Measurements from ENCODE around the gene FBXL2. TPM values are rescaled to one million over a fixed set of nuclear protein-coding genes. Genes with fewer than 3 reads are reported as not detected.

The FBXL2 gene, protein sequence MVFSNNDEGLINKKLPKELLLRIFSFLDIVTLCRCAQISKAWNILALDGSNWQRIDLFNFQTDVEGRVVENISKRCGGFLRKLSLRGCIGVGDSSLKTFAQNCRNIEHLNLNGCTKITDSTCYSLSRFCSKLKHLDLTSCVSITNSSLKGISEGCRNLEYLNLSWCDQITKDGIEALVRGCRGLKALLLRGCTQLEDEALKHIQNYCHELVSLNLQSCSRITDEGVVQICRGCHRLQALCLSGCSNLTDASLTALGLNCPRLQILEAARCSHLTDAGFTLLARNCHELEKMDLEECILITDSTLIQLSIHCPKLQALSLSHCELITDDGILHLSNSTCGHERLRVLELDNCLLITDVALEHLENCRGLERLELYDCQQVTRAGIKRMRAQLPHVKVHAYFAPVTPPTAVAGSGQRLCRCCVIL
- not detected for total RNA-seq
- under 1 TPM; 0.09 to 0.10 TPM for polyA plus RNA-seq
- total RNA-seq = not detected

DNA sequence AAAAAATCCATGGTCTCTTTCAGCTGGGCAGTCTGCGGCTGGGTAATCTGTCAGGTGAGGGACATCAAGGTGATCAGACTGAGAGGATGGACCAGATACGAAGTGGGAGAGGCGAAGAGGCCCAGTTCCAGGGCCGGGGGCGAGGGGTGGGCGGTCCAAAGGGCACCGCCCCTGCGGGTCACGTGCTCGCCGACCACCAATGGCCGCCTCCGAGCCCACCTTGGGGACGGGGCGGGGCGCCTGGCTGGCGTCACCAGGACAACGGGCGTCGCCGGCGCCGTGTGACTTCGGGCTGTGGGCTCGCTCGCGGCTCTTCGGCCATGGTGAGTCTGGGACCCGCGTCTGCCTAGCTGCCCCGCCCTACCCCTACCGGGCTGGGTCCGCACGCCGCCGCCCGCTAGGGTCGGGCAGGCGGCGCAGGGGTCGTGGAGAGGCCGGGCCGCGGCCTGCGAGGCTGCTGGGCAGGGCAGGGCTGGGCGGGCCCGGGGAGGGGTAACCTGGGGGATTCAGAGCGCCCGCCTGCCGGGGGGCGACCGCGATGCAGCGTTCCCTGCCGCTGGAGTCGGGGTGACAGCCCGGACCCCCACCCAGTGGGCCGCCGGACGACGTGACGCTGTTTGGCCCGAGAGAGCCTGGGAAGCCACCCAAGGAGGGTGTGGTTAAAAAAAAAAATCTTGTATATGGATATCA is at the start of gene FBXL2:
TSS of gene FBXL2 (plus strand) at position 250 of the 690 bp plus-strand sequence. CDS start at position 321, 71 bp downstream.
- ATAC-seq = peak; percentile 10
- H3K9me3 ChIP-seq (ENCODE audit: control insufficient read depth in 2 of 3, low read length in 3 of 3) = peaks cover 0 to under 1% (median 0%) of the 10 kb centered on the region in 3 experiments
- Mint-ChIP-seq H3K27me3 (peaks cover 37 to 74% (median 62%) of the 10 kb centered on the region in 5 donors), H3K4me1 (peaks cover 0 to 16% (median 8%) of the 10 kb centered on the region in 7 donors), H3K4me3 (peak within 1 kb of the TSS in 9 of 10 donors; percentile 53 to 73 (median 68)), H3K9me3 (peaks cover 0 to 15% (median 4%) of the 10 kb centered on the region in 11 donors), H3K27ac (no peak within 1 kb of the TSS), H3K36me3 (peaks cover 0 to 15% (median 0%) of the 10 kb centered on the region in 5 donors)
- no peaks in the 10 kb centered on the region for H3K36me3 ChIP-seq (ENCODE audit: control insufficient read depth in 2 of 3, insufficient read depth in 3 of 3, low read length in 3 of 3)
- DNase-seq = peak in 1 of 9 donors; percentile 23
- peaks cover 0 to 4% of the 10 kb centered on the region in 2 donors for H3K27me3 ChIP-seq (ENCODE audit: control insufficient read depth in 2 of 2, insufficient read depth in 2 of 2, low read length in 2 of 2)
- intact Hi-C loops (cut with micrococcal nuclease) = no loop called here
- H3K27ac ChIP-seq (ENCODE audit: low read depth, low read length) = no peak within 1 kb of the TSS
- H3K4me3 ChIP-seq (ENCODE audit: low read length) = no peak within 1 kb of the TSS
- H3K4me1 ChIP-seq (ENCODE audit: control insufficient read depth in 2 of 2, insufficient read depth in 2 of 2, low read length in 2 of 2) = peaks cover 0 to 3% of the 10 kb centered on the region in 2 donors
- CTCF ChIA-PET = no interaction called here
- POLR2A ChIA-PET = no interaction called here

DNA sequence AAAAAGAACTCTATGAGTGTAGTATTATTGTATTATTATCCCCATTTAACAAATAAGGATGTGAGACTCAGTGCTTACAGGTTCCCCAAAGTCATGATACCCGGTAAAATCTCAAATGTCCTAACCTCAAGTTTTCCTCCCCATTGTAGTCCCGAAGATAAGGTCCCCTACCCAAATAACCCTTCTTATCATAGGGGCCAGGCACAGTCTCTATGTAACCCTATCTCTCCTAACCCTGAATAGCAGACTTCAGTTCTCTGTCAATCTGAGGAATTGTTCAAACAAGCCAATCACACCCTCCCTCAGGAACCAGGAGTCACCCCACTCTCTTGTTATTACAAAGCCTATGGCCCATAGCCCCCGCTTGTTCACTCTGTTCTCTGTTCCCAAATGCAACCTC is 48.2 kb upstream of the FBXL2 start:
- no peak for DNase-seq
- H3K27ac Mint-ChIP-seq = no peak overlapping the region
- Histone ChIP-seq H3K9me3 (ENCODE audit: control insufficient read depth in 2 of 3, low read length in 3 of 3) (no peaks in the 10 kb centered on the region), H3K36me3 (ENCODE audit: control insufficient read depth in 2 of 3, insufficient read depth in 3 of 3, low read length in 3 of 3) (no peaks in the 10 kb centered on the region), H3K4me1 (ENCODE audit: control insufficient read depth in 2 of 2, insufficient read depth in 2 of 2, low read length in 2 of 2) (no peaks in the 10 kb centered on the region), H3K27me3 (ENCODE audit: control insufficient read depth in 2 of 2, insufficient read depth in 2 of 2, low read length in 2 of 2) (no peaks in the 10 kb centered on the region), H3K27ac (ENCODE audit: low read depth, low read length) (no peak overlapping the region), H3K4me3 (ENCODE audit: low read length) (no peak overlapping the region)
- ATAC-seq = no peak
- intact Hi-C loops (cut with micrococcal nuclease) = no loop called here
- H3K4me1 Mint-ChIP-seq = peaks cover 0 to 2% (median 0%) of the 10 kb centered on the region in 7 donors
- CTCF ChIA-PET = no interaction called here
- POLR2A ChIA-PET = interaction anchor here (0.5 kb wide), 1 partner anchor 1967 kb away, joined by 3 read pairs; no protein-coding TSS in a partner anchor
- H3K4me3 Mint-ChIP-seq = no peak overlapping the region
- peaks cover 0 to 6% (median 2%) of the 10 kb centered on the region in 11 donors for H3K9me3 Mint-ChIP-seq
- peaks cover 4 to 39% (median 23%) of the 10 kb centered on the region in 5 donors for H3K27me3 Mint-ChIP-seq
- no peaks in the 10 kb centered on the region for H3K36me3 Mint-ChIP-seq

DNA sequence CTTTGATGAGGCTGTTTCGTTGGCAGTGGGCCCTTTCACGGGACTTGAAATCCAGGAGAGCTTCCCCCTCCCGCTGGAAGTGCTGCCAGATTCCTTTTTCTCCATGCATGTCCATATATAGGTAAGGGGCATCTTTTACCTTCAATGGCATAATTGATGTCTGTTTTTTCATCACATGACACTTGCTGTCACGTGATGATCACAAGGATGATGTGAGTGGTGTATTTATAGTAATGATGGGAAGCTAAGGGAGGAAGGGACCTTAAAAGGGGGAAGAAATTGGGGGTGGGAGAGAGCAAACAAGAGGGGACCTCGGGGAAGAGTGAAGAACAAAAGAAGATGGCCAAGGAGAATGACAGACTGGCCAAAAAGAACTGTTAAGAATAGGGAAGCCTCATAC is 47.3 kb upstream of the FBXL2 start:
- Mint-ChIP-seq H3K36me3 (no peaks in the 10 kb centered on the region), H3K4me1 (peaks cover 0 to 2% (median 0%) of the 10 kb centered on the region in 7 donors), H3K9me3 (peaks cover 0 to 6% (median 2%) of the 10 kb centered on the region in 11 donors), H3K4me3 (no peak overlapping the region), H3K27ac (no peak overlapping the region), H3K27me3 (peaks cover 4 to 40% (median 23%) of the 10 kb centered on the region in 5 donors)
- H3K4me3 ChIP-seq (ENCODE audit: low read length) = no peak overlapping the region
- no peaks in the 10 kb centered on the region for H3K27me3 ChIP-seq (ENCODE audit: control insufficient read depth in 2 of 2, insufficient read depth in 2 of 2, low read length in 2 of 2)
- intact Hi-C loops (cut with micrococcal nuclease) = no loop called here
- POLR2A ChIA-PET = no interaction called here
- ATAC-seq (no peak), DNase-seq (no peak)
- H3K36me3 ChIP-seq (ENCODE audit: control insufficient read depth in 2 of 3, insufficient read depth in 3 of 3, low read length in 3 of 3) = no peaks in the 10 kb centered on the region
- CTCF ChIA-PET = no interaction called here
- no peaks in the 10 kb centered on the region for H3K4me1 ChIP-seq (ENCODE audit: control insufficient read depth in 2 of 2, insufficient read depth in 2 of 2, low read length in 2 of 2)
- no peak overlapping the region for H3K27ac ChIP-seq (ENCODE audit: low read depth, low read length)
- no peaks in the 10 kb centered on the region for H3K9me3 ChIP-seq (ENCODE audit: control insufficient read depth in 2 of 3, low read length in 3 of 3)

DNA sequence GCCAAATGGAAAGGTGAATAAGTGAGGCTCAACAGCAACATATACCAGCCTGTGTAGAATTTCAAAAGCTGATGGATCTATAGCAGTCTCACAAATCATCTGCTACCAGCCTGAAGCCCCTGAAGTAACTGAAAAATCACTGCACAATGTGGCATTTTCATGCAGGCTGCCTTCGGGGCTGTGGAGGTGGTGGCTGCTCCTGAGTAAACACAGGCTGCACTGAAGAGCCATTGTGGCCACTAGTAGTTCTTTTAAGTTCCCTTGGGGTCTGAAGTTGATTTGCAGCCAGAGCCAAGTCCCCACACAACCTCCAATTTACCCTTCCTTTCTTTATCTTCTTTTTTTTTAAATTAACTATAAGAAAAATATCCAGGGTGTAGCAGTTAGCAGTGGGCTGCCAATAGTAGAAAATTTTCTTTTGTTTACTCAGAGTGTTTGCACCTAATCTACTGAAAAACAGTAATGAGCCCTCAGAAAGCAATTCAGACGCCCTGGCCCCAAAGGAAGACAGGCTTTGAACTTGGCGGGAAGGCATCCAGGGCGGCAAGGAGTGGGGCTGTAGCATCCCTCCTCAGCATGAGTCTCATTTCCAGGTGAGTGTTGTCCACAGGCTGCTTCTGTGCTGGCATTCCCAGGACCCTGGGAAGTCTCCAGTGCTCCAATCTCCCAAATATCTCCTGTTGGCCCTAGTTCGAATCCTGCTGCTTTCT is 45.3 kb upstream of the FBXL2 start:
- CTCF ChIA-PET = no interaction called here
- H3K36me3 Mint-ChIP-seq = no peaks in the 10 kb centered on the region
- intact Hi-C loops (cut with micrococcal nuclease) = no loop called here

DNA sequence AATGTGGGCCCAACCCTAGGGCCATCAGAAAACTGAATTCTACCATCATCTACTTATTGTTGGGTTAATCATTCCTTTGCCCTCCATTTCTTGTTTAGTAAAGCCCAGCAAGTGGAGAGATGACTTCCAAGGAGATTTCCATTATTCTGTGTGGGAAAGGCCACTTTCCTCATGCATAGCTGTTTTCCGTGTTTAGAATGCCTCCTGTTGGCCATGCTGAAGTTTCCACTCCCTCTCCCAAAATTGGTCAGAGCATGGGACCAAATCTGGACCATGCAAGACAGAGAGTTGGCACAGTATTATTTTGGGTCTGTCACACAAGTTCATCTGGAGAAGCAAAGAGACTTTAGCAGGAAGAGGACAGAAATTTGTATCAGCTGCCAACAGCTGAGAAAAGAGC is 43.4 kb upstream of the FBXL2 start:
- DNase-seq = no peak
- CTCF ChIA-PET = no interaction called here
- Mint-ChIP-seq H3K4me3 (no peak overlapping the region), H3K4me1 (peaks cover 0 to 2% (median 0%) of the 10 kb centered on the region in 7 donors), H3K9me3 (peaks cover 0 to 12% (median 2%) of the 10 kb centered on the region in 11 donors), H3K27me3 (peaks cover 6 to 35% (median 26%) of the 10 kb centered on the region in 5 donors), H3K36me3 (peaks cover 0 to 4% (median 0%) of the 10 kb centered on the region in 5 donors), H3K27ac (no peak overlapping the region)
- POLR2A ChIA-PET = no interaction called here
- ATAC-seq = no peak
- Histone ChIP-seq H3K27ac (ENCODE audit: low read depth, low read length) (no peak overlapping the region), H3K9me3 (ENCODE audit: control insufficient read depth in 2 of 3, low read length in 3 of 3) (no peaks in the 10 kb centered on the region), H3K36me3 (ENCODE audit: control insufficient read depth in 2 of 3, insufficient read depth in 3 of 3, low read length in 3 of 3) (no peaks in the 10 kb centered on the region), H3K27me3 (ENCODE audit: control insufficient read depth in 2 of 2, insufficient read depth in 2 of 2, low read length in 2 of 2) (no peaks in the 10 kb centered on the region), H3K4me1 (ENCODE audit: control insufficient read depth in 2 of 2, insufficient read depth in 2 of 2, low read length in 2 of 2) (no peaks in the 10 kb centered on the region), H3K4me3 (ENCODE audit: low read length) (no peak overlapping the region)
- intact Hi-C loops (cut with micrococcal nuclease) = no loop called here

More for the DNA sequence above, 45.3 kb upstream of the FBXL2 start:
- Mint-ChIP-seq H3K4me1 (peaks cover 0 to 2% (median 0%) of the 10 kb centered on the region in 7 donors), H3K27me3 (peaks cover 7 to 47% (median 35%) of the 10 kb centered on the region in 5 donors), H3K4me3 (no peak overlapping the region), H3K27ac (no peak overlapping the region), H3K9me3 (peaks cover 0 to 6% (median 2%) of the 10 kb centered on the region in 11 donors)
- no peak overlapping the region for H3K4me3 ChIP-seq (ENCODE audit: low read length)
- POLR2A ChIA-PET = no interaction called here
- no peak overlapping the region for H3K27ac ChIP-seq (ENCODE audit: low read depth, low read length)
- no peak for DNase-seq
- no peaks in the 10 kb centered on the region for H3K9me3 ChIP-seq (ENCODE audit: control insufficient read depth in 2 of 3, low read length in 3 of 3)
- H3K27me3 ChIP-seq (ENCODE audit: control insufficient read depth in 2 of 2, insufficient read depth in 2 of 2, low read length in 2 of 2) = no peaks in the 10 kb centered on the region
- no peaks in the 10 kb centered on the region for H3K36me3 ChIP-seq (ENCODE audit: control insufficient read depth in 2 of 3, insufficient read depth in 3 of 3, low read length in 3 of 3)
- no peaks in the 10 kb centered on the region for H3K4me1 ChIP-seq (ENCODE audit: control insufficient read depth in 2 of 2, insufficient read depth in 2 of 2, low read length in 2 of 2)
- no peak for ATAC-seq

DNA sequence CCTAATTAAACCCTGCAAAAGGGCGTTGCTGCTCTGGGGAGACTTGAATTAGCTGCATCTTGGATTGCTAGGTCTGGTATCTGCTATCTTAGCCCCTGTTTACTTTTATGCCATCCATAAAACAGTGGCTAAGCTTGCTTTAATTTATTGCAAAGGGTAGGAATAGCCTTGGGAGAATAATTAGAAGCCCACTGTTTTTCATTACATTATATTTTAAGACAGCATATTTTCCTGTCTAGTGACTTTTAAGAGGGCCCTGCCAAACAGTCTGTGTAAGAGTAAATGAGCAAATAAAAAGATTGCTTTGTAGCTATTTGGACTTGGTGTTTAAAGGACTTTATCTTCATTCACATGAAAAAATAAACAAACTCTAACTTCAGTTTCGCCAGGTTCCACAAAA is 41.2 kb upstream of the FBXL2 start:
- H3K9me3 ChIP-seq (ENCODE audit: control insufficient read depth in 2 of 3, low read length in 3 of 3) = no peaks in the 10 kb centered on the region
- Mint-ChIP-seq H3K27me3 (peaks cover 23 to 36% (median 26%) of the 10 kb centered on the region in 5 donors), H3K36me3 (peaks cover 0 to 4% (median 0%) of the 10 kb centered on the region in 5 donors), H3K4me1 (no peaks in the 10 kb centered on the region), H3K27ac (no peak overlapping the region), H3K4me3 (peak overlapping the region in 1 of 10 donors; percentile 3), H3K9me3 (peaks cover 0 to 21% (median 4%) of the 10 kb centered on the region in 11 donors)
- H3K27me3 ChIP-seq (ENCODE audit: control insufficient read depth in 2 of 2, insufficient read depth in 2 of 2, low read length in 2 of 2) = no peaks in the 10 kb centered on the region
- no peaks in the 10 kb centered on the region for H3K36me3 ChIP-seq (ENCODE audit: control insufficient read depth in 2 of 3, insufficient read depth in 3 of 3, low read length in 3 of 3)
- ATAC-seq = no peak
- DNase-seq = no peak
- no peak overlapping the region for H3K27ac ChIP-seq (ENCODE audit: low read depth, low read length)
- intact Hi-C loops (cut with micrococcal nuclease) = no loop called here
- ChIA-PET CTCF (no interaction called here), POLR2A (no interaction called here)
- no peak overlapping the region for H3K4me3 ChIP-seq (ENCODE audit: low read length)
- no peaks in the 10 kb centered on the region for H3K4me1 ChIP-seq (ENCODE audit: control insufficient read depth in 2 of 2, insufficient read depth in 2 of 2, low read length in 2 of 2)
